ENCODE measurements around the gene SPDYE4. TPM values are rescaled to one million over a fixed set of nuclear protein-coding genes. Genes with fewer than 3 reads are reported as not detected.

Gene SPDYE4
- total RNA-seq, 1 experiment from 2014 or later = not detected

DNA sequence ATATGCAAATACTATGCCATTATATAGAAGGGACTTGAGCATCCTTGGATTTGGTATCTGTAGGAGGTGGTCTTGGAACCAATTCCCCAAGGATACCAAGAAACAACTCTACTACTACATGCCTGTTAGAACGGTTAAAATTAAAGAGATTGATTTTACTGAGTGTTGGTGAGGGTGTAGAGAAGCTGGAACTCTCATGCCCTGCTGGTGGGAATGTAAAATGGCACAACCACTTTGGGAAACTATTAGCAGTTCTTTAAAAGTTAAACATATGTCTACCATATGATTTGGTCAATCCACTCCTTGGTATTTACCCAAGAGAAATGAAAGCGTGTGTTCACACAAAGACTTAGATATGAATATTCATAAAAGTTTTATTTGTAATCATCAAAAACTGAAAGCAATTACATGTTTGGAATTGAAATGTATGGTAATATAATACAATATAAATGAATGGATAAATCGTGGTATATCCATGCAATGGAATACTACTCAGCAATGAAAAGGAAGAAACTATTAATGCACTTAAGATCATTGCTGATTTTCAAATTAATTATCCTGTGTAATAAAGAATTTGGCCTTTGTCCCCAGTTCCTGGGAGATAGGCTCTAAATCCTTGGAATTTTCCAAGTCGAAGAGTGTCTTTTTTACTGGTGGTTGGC lies 33.0 kb upstream of the SPDYE4 start:
- no peak for DNase-seq (ENCODE audit: low read depth)
- in situ Hi-C loops (cut with HindIII; ENCODE audit: low pct_unique_long_range_greater_than_20kb, low sequenced_read_pairs) = no loop called here

DNA sequence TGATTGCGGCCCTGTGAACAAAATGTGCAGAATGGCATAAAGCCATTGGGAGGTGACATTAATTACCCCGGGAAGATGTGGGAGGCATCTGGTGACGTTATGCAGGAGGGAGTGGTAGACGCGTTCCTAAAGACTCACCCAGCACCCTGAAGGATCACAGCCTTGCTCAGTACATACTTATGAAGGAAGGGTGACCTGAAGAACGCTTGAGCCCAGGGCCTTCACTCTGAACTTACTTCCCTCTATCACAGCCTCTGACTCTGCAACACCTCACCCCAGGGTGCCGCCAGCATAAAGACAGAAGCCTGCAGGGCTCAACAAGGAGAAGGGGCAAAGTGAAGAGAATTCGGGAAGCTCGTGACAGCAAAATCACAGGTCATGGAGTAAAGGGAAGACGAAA lies 31.4 kb upstream of the SPDYE4 start:
- DNase-seq (ENCODE audit: low read depth) = no peak
- in situ Hi-C loops (cut with HindIII; ENCODE audit: low pct_unique_long_range_greater_than_20kb, low sequenced_read_pairs) = no loop called here

DNA sequence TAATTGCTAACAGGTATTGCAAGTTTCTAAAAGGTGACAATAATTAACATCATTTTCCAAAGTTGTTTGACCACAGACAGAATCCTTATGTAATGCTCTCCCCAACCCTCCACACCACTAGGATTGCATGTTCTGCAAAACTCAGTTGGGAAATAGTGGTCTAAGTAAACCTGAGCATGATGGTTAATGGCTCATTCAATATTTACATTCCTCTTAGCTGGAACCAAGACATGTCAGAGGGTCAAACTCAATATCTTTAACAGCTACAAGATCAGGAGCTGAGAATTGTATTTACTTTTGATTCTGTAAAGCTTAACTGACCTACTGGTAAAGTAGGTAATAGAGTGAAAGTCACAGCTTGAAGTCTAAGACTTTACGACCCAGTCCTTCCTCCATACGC lies 30.7 kb upstream of the SPDYE4 start:
- no peak for DNase-seq (ENCODE audit: low read depth)
- in situ Hi-C loops (cut with HindIII; ENCODE audit: low pct_unique_long_range_greater_than_20kb, low sequenced_read_pairs) = no loop called here

DNA sequence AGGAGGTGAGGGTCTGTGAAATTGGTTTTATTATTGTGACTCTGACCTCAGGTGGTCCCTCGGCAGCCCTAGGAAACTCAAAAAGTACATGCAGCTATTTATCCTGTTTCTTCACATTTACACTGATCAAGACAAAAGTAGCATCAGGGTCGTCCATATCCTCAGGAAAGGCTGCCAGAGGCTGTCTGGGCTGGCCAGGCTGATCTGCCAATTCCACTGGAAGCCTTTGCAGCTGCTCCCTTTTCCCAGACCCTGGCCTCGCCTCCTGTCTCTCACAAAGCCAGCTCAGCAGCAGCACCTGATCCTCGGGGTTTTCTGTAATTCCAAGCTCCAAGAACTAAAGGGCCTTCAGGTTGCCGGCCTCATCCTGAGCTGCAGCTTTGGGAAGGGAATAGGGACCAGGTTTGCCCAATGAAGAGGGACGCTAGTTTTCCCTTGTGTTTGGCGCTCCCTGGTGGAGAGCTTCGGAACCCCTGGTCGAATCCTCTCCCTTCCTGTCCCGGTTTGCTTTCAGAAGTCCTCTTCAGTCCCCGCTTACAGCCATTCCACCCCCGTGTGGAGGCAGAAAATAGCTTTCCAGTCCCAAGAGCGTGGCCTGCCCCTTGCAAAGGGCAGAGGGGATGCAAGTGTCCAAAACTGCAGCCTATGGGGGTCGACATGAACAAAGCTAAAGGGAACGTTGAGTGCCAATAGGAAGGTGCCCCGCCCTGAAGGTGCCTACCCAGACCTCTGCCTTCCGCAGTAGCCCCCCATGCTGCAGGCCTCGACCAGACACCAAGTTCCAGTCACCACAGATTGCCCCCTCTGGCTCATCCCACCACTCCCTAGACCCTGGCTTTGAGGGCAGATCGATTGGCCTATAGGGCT lies 27.4 kb upstream of the SPDYE4 start:
- DNase-seq (ENCODE audit: low read depth) = peak; percentile 5
- in situ Hi-C loops (cut with HindIII; ENCODE audit: low pct_unique_long_range_greater_than_20kb, low sequenced_read_pairs) = no loop called here

DNA sequence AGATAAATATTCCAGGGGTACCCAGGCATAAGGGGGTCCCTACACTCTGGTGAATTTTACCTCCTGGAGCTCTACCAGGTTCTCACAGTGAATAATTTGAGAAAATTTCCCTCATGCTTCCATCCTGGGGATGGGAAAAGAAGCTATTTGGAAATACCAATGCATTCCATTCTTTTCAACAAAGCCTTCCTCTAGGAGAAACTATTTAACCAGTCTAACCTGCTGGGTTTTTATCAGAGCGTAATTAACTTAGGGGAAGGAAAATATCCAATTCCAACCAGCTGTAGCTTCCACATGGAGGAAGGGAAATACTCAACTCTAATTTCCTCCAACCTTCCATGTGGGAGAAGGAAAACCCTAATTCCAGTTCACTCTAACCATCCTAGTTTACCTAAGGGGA lies 23.8 kb upstream of the SPDYE4 start:
- no peak for DNase-seq (ENCODE audit: low read depth)
- in situ Hi-C loops (cut with HindIII; ENCODE audit: low pct_unique_long_range_greater_than_20kb, low sequenced_read_pairs) = no loop called here

DNA sequence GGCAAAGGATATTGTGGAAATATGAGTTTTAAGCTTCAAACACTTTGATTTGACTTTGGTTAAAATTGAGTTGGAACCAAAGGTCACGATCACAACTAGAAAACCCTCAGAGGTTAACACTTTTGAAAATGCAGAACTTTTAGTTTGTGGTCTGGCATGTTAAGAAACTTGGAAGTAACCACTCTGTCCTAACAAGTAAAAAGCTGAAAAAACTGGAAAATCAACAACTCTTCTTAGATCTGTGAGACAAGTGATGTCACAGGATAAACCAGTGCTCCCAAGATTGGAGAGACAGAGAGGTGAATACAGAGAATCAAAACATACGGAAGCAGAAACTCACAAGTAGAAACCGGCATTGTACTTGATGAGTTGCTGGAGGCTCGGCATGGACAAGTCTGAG lies 23.4 kb upstream of the SPDYE4 start:
- no peak for DNase-seq (ENCODE audit: low read depth)
- in situ Hi-C loops (cut with HindIII; ENCODE audit: low pct_unique_long_range_greater_than_20kb, low sequenced_read_pairs) = no loop called here

DNA sequence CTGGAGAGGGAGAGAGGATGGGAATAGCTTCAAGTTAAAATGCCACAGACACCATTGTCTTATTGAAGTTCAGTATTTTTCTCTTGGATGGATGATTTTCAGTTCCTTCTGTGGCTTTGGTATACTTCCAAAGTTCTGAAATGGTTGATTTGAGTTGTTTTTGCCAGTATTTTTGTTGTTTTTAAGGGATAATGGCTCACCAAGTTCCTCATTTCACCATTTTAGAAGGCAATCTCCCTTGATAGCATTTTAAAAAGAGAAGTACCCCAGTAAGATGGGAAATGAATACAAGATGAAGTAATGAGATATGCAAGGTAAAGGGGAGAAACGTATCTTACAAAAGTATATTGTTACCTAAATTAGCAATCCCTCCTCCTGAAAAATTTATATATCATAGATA lies 18.5 kb upstream of the SPDYE4 start:
- DNase-seq (ENCODE audit: low read depth) = no peak
- in situ Hi-C loops (cut with HindIII; ENCODE audit: low pct_unique_long_range_greater_than_20kb, low sequenced_read_pairs) = no loop called here

DNA sequence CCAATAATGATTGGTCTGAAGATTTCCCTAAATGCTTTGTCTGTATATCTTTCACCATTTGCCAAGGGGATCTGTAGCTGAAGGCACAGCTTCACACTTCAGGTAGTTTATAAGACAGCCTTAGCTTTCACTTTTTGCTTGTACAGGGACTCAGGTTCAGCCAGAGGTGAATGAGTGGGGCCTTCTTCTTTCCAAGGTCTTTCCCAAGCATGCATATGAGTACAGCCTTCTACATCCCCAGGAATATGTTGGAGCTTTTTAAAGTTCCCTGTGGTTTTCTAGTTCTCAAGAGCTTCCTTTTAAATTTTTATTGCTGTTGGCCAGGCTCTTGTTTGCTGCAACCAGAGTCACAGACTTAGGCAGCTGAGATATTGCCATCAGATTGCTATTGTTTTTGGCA lies 17.9 kb upstream of the SPDYE4 start:
- DNase-seq (ENCODE audit: low read depth) = no peak
- in situ Hi-C loops (cut with HindIII; ENCODE audit: low pct_unique_long_range_greater_than_20kb, low sequenced_read_pairs) = no loop called here

DNA sequence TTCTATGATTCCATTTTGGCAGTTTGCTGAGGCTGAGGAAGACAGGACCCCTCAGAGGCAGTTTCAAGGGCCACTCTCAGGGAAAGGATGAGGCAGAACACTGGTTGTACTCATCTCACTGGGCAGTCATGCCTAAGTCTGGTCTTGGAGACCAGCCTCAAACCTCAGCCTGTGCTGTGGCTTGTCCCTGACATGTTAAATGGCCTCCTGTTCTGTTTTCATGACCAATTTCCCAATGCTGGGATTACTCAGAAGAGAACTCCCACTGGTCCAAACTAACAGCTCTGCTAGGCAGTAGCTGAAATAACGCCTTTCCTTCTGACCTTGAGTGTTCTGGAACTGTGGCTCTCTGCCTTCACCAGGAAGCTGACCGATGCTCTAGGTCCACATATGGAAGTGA lies 8.4 kb upstream of the SPDYE4 start:
- in situ Hi-C loops (cut with HindIII; ENCODE audit: low pct_unique_long_range_greater_than_20kb, low sequenced_read_pairs) = no loop called here
- no peak for DNase-seq (ENCODE audit: low read depth)

DNA sequence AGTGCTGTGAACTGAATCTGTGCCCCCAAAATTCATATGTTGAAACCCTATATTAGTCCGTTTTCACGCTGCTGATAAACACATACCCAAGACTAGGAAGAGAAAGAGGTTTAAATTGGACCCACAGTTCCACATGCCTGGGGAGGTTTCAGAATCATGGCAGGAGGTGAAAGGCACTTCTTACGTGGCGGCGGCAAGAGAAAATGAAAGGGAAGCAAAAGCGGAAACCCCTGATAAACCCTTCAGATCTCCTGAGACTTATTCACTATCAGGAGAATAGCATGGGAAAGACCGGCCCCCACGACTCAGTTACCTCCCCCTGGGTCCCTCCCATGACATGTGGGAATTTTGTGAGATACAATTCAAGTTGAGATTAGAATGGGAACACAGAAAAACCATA lies 3.7 kb upstream of the SPDYE4 start:
- in situ Hi-C loops (cut with HindIII; ENCODE audit: low pct_unique_long_range_greater_than_20kb, low sequenced_read_pairs) = no loop called here
- no peak for DNase-seq (ENCODE audit: low read depth)

DNA sequence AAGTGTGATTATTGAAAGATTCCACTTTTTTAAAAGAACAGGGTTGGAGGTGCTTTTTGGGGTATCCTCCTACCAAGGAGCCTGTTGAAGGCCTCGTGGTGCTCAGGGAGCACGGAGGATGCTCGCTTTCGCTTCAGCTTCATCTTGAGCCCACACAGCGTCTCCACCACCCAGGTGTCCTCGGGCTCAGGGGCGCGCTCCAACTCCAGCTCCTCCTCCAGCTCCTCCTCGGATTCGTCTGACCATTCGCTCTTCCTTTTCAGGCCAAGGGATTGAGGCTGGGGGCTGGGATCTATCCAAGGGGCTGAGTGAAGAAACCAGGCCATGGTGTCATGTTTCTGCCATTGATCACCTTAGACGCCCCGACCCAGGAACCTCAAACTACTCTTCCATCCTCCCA lies 1.2 kb downstream of the SPDYE4 start:
- no peak for DNase-seq (ENCODE audit: low read depth)

DNA sequence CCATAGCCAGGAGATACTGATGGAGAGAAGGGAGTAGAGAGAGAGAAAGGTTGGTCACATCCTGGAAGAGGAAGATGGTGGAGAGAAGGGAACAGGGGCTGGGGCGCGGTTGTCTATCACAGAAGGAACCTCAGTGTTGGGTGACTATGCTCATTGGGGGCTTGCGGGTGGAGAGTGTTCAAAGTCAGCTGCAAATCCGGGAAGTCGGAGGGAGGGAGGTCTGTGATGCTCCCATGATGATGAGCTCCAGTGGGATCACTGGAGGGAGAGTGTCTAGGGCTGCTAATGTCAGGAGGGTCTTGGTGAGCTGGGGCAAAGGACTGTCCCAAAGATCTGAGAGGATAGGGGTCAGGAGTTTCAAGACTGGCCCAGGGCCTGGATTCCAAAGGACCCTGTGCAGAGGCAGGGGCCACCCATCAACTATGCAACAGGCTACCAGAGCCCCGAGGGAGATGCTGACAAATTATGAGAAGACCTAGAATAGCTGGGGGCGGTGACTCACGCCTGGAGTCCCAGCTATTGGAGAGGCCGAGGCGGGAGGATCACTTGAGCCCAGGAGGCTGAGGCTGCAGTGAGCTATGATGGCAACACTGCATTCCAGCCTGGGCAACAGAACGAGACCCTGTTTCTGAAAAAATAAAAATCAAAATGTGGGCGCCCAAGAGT lies 2.6 kb downstream of the SPDYE4 start:
- DNase-seq (ENCODE audit: low read depth) = no peak
- in situ Hi-C loops (cut with HindIII; ENCODE audit: low pct_unique_long_range_greater_than_20kb, low sequenced_read_pairs) = no loop called here

More for the DNA sequence above, 1.2 kb downstream of the SPDYE4 start:
- in situ Hi-C loops (cut with HindIII; ENCODE audit: low pct_unique_long_range_greater_than_20kb, low sequenced_read_pairs) = no loop called here

DNA sequence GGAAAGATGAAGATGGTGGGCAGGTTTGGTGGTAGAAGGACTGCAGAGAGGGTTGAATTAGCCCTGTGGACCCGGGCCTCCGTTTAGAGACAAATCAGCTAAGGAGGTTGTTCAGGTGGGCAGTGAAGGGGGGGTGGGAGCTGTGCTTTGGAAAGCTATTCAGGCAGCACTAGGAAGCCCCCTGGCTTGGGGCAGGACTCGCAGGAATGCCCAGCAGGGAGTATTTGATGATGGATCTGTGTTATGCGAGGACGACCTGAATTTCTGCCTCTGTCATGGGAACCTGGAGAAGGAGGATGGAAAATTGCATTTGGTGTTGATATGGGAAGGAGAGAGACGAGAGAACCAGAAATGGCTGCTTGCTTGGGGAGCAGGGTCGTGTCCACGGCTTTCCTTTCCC lies 3.5 kb downstream of the SPDYE4 start:
- in situ Hi-C loops (cut with HindIII; ENCODE audit: low pct_unique_long_range_greater_than_20kb, low sequenced_read_pairs) = no loop called here
- DNase-seq (ENCODE audit: low read depth) = no peak

DNA sequence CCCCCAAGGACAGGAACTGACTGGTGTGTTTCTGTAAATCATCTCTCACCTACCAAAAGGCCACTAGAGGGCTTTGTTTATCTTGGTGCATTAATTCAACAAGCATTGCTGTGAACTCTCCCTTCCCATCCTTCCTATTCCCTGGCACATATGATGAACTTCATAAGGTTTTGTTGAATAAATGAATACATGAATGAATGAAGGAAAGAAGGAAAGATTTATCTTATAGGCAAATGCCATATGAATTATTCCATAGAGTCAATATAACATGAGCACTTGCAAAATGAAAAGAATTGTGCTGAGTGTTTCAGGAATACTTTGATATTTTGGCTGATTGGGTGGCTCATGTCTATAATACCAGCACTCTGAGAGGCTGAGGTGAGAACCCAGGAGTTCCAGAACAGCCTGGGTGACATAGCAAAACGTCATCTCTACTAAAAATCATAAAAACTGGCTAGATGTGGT lies 4.3 kb downstream of the SPDYE4 start:
- DNase-seq (ENCODE audit: low read depth) = peak; percentile 10
- in situ Hi-C loops (cut with HindIII; ENCODE audit: low pct_unique_long_range_greater_than_20kb, low sequenced_read_pairs) = no loop called here

DNA sequence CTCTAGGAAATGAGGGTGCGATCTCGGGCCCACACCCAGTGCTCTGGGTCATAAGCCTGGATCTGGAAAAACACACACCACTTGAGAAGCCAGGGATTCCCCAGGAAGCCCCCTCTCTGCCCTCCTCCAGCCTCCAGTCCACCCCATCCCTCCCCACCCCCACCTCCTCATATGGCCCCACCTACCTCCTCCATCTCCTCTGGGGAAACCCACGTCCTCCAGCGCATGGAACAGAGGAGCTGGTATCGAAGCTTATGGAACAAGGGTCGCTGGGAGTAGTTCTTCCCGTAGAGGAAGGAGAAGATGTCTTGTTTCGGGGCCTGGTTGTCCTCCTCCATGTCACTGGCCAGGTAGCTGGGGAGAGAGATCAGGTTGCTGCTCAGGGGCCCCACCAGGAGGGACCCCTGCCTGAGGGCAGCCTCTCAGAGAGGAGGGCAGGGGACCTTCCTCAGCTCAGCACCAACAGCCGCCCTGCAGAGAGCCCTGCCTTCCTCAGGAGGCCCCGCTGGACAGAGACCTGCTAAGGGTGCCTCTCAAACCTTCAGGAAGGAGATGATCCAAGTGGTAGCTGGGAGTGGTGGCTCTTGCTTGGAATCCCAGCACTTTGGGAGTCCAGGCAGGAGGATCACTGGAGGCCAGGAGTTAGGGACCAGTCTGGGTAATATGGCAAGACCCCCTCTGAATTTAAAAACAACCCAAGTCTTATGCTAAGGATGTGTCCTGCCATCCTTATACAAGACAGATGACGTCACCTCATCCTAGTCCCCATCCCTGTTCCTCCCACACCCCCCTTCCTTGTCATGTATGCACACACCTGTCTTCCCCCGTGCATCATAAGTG lies 5.0 kb downstream of the SPDYE4 start:
- in situ Hi-C loops (cut with HindIII; ENCODE audit: low pct_unique_long_range_greater_than_20kb, low sequenced_read_pairs) = no loop called here

DNA sequence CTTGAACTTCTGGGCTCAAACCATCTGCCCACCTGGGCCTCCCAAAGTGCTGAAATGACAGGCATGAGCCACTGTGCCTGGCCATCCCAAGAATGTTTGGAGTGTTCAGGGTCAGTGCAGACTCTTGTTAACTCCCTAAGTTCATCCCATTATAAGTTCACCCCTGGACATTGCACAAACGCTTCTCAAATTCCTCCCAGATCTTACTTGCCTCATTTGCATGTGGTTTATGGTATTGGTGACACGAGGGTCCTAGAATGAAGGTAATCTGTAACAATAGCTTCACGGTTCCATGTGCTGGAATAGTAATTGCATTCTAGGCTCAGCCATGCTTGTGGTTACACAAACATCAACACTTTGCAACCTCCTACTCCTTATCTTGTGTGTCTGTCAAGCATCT lies 8.7 kb downstream of the SPDYE4 start:
- in situ Hi-C loops (cut with HindIII; ENCODE audit: low pct_unique_long_range_greater_than_20kb, low sequenced_read_pairs) = no loop called here
- no peak for DNase-seq (ENCODE audit: low read depth)

More for the DNA sequence above, 5.0 kb downstream of the SPDYE4 start:
- DNase-seq (ENCODE audit: low read depth) = no peak

DNA sequence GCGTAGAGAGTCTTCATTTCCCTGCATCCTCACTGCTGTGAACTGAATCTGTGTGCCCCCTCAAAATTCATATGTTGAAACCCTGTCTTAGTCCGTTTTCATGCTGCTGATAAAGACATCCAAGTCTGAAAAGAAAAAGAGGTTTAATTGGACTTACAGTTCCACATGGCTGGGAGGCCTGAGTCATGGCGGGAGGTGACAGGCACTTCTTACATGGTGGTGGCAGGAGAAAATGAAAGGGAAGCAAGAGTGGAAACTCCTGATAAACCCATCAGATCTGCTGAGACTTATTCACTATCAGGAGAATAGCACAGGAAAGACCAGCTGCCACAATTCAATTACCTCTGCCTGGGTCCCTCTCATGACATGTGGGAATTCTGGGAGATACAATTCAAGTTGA lies 10.6 kb downstream of the SPDYE4 start:
- in situ Hi-C loops (cut with HindIII; ENCODE audit: low pct_unique_long_range_greater_than_20kb, low sequenced_read_pairs) = no loop called here
- DNase-seq (ENCODE audit: low read depth) = no peak

DNA sequence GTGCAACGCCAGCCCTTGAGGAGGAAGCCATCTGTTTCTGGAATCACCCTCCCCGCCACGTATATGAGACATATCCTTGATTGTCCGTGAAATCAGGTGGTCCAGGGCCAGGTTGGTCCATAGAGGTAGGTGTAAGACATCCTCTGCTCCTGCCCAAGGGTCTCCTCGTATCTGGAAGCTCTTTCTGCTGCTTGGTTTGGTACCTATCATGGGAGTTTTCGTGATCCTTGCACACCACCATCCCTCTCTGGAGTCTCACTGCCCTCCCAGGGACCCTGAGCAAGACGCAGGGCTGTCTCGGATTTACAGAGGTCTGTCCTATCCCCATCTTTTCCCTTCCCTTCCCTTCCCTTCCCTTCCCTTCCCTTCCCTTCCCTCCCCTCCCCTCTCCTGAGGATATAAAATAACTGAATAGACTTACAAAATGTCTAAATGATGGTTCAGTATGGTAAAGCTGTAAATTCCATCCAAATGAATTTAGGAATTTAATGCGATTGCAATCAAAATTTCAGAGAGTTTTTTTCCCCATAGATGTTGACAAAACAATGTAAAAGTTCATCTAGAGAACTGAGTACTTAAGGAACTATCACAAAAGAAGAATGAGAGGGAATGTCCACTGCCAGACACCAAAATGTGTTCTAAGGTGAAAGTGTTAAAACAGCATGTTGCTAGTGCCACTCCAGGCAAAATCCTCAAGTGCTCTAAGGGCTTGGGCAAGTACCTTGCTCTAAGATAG lies 11.7 kb downstream of the SPDYE4 start:
- in situ Hi-C loops (cut with HindIII; ENCODE audit: low pct_unique_long_range_greater_than_20kb, low sequenced_read_pairs) = no loop called here
- DNase-seq (ENCODE audit: low read depth) = no peak
